T-cell (primary cell): Measurements from ENCODE around the gene NKX1-1. TPM values are rescaled to one million over a fixed set of nuclear protein-coding genes. Genes with fewer than 3 reads are reported as not detected.

ENCODE experiments used
- ATAC-seq, 4 experiments: fragments of 200-7000 bp in 3 of 4; fragments of 150-1000 bp in 1 of 4; cut with Tn5 transposase; replicated peaks in 1 of 4; 1 replicate in 3 of 4; 2 replicates in 1 of 4; pipeline ENCODE4 v1.10.0; 2021; ENCODE audit warnings: moderate library complexity in 3 of 4, mild to moderate bottlenecking in 2 of 4, moderate number of reproducible peaks in 1 of 4
- CTCF ChIA-PET, 2 donors: fragments of 300-600 bp; sonication (Branson Sonifier 250); formaldehyde crosslinking; loops; one replicate each; lab custom pipeline; 2022; ENCODE audit warnings: antibody characterized with exemption in 2 of 2; lab: Charles Lee
- POLR2A ChIA-PET, 2 donors: fragments of 300-600 bp; sonication (Branson Sonifier 250); formaldehyde crosslinking; loops; one replicate each; lab custom pipeline; 2022; ENCODE audit warnings: antibody characterized with exemption in 2 of 2; lab: Charles Lee
- DNase-seq, 35 experiments: peaks; one replicate each; pipeline versions ENCODE4 v3.0.0 to v3.0.0-alpha.2; 2013 to 2023
- H3K27ac ChIP-seq: one replicate; pipeline ENCODE4 v1.5.1; 2013; ENCODE audit warnings: low read length
- H3K27me3 ChIP-seq, 2 experiments: replicated peaks in 1 of 2; 1 replicate in 1 of 2; 2 replicates in 1 of 2; pipeline versions ENCODE4 v1.6.1 to v1.7.0; 2013; ENCODE audit warnings: low read length in 1 of 2, mixed read lengths in 1 of 2; ENCODE audit not compliant: control insufficient read depth in 2 of 2, insufficient read depth in 2 of 2; ENCODE audit errors: extremely low read depth in 1 of 2
- H3K36me3 ChIP-seq, 2 donors: 1 replicate in 1 of 2; 2 replicates in 1 of 2; pipeline versions ENCODE4 v1.6.1 to v1.7.0; 2013; ENCODE audit warnings: low read length in 1 of 2; ENCODE audit not compliant: control insufficient read depth in 2 of 2, insufficient read depth in 1 of 2; ENCODE audit errors: extremely low read depth in 1 of 2
- H3K4me1 ChIP-seq, 2 experiments: 1 replicate in 1 of 2; 2 replicates in 1 of 2; pipeline versions ENCODE4 v1.6.1 to v1.7.0; 2013; ENCODE audit warnings: low read length in 2 of 2, mixed read lengths in 1 of 2; ENCODE audit not compliant: insufficient read depth in 2 of 2, control insufficient read depth in 1 of 2; ENCODE audit errors: extremely low read depth in 1 of 2
- H3K4me3 ChIP-seq, 2 donors: 1 replicate in 1 of 2; 2 replicates in 1 of 2; pipeline versions ENCODE4 v1.5.1 to v1.7.0; 2013; ENCODE audit warnings: mild to moderate bottlenecking in 2 of 2, low read length in 1 of 2, moderate library complexity in 1 of 2; ENCODE audit not compliant: control insufficient read depth in 1 of 2; ENCODE audit errors: extremely low read depth in 1 of 2
- H3K9me3 ChIP-seq: 2 replicates; pipeline ENCODE4 v1.7.0; 2013
- H3K27ac Mint-ChIP-seq, 2 donors: one replicate each; pipeline ENCODE4 v1.8.0; 2020 to 2021; ENCODE audit warnings: mild to moderate bottlenecking in 2 of 2, mixed read lengths in 2 of 2
- H3K27me3 Mint-ChIP-seq, 2 donors: one replicate each; pipeline ENCODE4 v1.8.0; 2021 to 2022; ENCODE audit warnings: mixed read lengths in 2 of 2
- H3K36me3 Mint-ChIP-seq: one replicate; pipeline ENCODE4 v1.8.0; 2021; ENCODE audit warnings: mixed read lengths
- H3K4me1 Mint-ChIP-seq, 3 donors: one replicate each; pipeline ENCODE4 v1.8.0; 2020 to 2022; ENCODE audit warnings: mixed read lengths in 3 of 3, mild to moderate bottlenecking in 1 of 3
- H3K4me3 Mint-ChIP-seq, 3 donors: one replicate each; pipeline ENCODE4 v1.8.0; 2020 to 2022; ENCODE audit warnings: mild to moderate bottlenecking in 3 of 3, mixed read lengths in 3 of 3, moderate library complexity in 3 of 3
- H3K9me3 Mint-ChIP-seq, 3 donors: one replicate each; pipeline ENCODE4 v1.8.0; 2020 to 2022; ENCODE audit warnings: mixed read lengths in 3 of 3
- WGBS: methylation state at CpG from one replicate; pipeline ENCODE4 v1.1.5; 2013; ENCODE audit warnings: missing lambda C conversion rate; ENCODE audit not compliant: insufficient coverage; 5-methylcytosine and 5-hydroxymethylcytosine counted together
- total RNA-seq, 35 experiments: library from RNA in 6 of 35; stranded (reverse) in 6 of 35; fragments of 120-200 nt in 1 of 35; gene quantifications; one replicate each; pipeline versions ENCODE4 v1.2.1 to v1.2.4 and lab custom pipeline; 2013 to 2026

Gene NKX1-1
- total RNA-seq, 5 donors from 2014 or later (not counting 1 experiment from before 2014, with no cell fraction given): not detected

- WGBS: 88% methylated on average over 7 of the region's 14 CpGs
- Mint-ChIP-seq H3K27ac (no peak overlapping the region), H3K9me3 (no peaks in the 10 kb centered on the region), H3K36me3 (peaks cover 6% of the 10 kb centered on the region), H3K27me3 (no peaks in the 10 kb centered on the region), H3K4me1 (peaks cover 2 to 5% (median 2%) of the 10 kb centered on the region in 3 donors), H3K4me3 (no peak overlapping the region)
- ATAC-seq: no peak
- CTCF ChIA-PET: no interaction called here
- no peak overlapping the region for H3K4me3 ChIP-seq
- no peak for DNase-seq
- H3K9me3 ChIP-seq: no peaks in the 10 kb centered on the region
- H3K36me3 ChIP-seq: peaks cover 13 to 24% of the 10 kb centered on the region in 2 donors
- H3K27ac ChIP-seq: no peak overlapping the region
- no peaks in the 10 kb centered on the region for H3K27me3 ChIP-seq
- peaks cover 0 to 6% of the 10 kb centered on the region in 2 experiments for H3K4me1 ChIP-seq
- POLR2A ChIA-PET: no interaction called here
Observed at GRCh38 chr4:1359144-1359501, 47.1 kb downstream of the NKX1-1 start.

- no peaks in the 10 kb centered on the region for H3K9me3 Mint-ChIP-seq
- CTCF ChIA-PET: no interaction called here
- POLR2A ChIA-PET: no interaction called here
Observed at GRCh38 chr4:1358421-1359143, 47.7 kb downstream of the NKX1-1 start.

GRCh38 chr4:1357356-1358248, 48.6 kb downstream of the NKX1-1 start:
- 98% methylated on average over 19 of the region's 27 CpGs for WGBS
- Histone ChIP-seq H3K27me3 (no peaks in the 10 kb centered on the region), H3K4me1 (peaks cover 0 to 6% of the 10 kb centered on the region in 2 experiments), H3K27ac (no peak overlapping the region), H3K4me3 (no peak overlapping the region), H3K9me3 (no peaks in the 10 kb centered on the region), H3K36me3 (peaks cover 20 to 31% of the 10 kb centered on the region in 2 donors)
- no peaks in the 10 kb centered on the region for H3K27me3 Mint-ChIP-seq
- no peak overlapping the region for H3K27ac Mint-ChIP-seq
- no peak overlapping the region for H3K4me3 Mint-ChIP-seq
- peaks cover 6% of the 10 kb centered on the region for H3K36me3 Mint-ChIP-seq
- no peak for ATAC-seq
- no peaks in the 10 kb centered on the region for H3K9me3 Mint-ChIP-seq
- no peak for DNase-seq
- ChIA-PET CTCF (no interaction called here), POLR2A (interaction anchor here in 1 of 2 donors (0.5 kb wide), 1 partner anchor 216 kb away, joined by 4 read pairs; no protein-coding TSS in a partner anchor)
- peaks cover 2 to 5% (median 3%) of the 10 kb centered on the region in 3 donors for H3K4me1 Mint-ChIP-seq

More at GRCh38 chr4:1358421-1359143, 47.7 kb downstream of the NKX1-1 start:
- Mint-ChIP-seq H3K27me3 (no peaks in the 10 kb centered on the region), H3K4me3 (no peak overlapping the region), H3K4me1 (peaks cover 2 to 5% (median 2%) of the 10 kb centered on the region in 3 donors), H3K36me3 (peaks cover 6% of the 10 kb centered on the region), H3K27ac (no peak overlapping the region)
- Histone ChIP-seq H3K9me3 (no peaks in the 10 kb centered on the region), H3K4me1 (peaks cover 0 to 6% of the 10 kb centered on the region in 2 experiments), H3K27ac (no peak overlapping the region), H3K27me3 (no peaks in the 10 kb centered on the region), H3K36me3 (peaks cover 14 to 24% of the 10 kb centered on the region in 2 donors), H3K4me3 (no peak overlapping the region)
- 97% methylated on average over 19 of the region's 38 CpGs for WGBS
- DNase-seq: no peak
- no peak for ATAC-seq

- DNase-seq (peak in 27 of 35 experiments; percentile 13 to 64 (median 31)), ATAC-seq (peak in 2 of 4 experiments; percentile 23 to 30)
- Histone ChIP-seq H3K9me3 (no peaks in the 10 kb centered on the region), H3K36me3 (peaks cover 20 to 35% of the 10 kb centered on the region in 2 donors), H3K4me1 (peaks cover 0 to 15% of the 10 kb centered on the region in 2 experiments), H3K27me3 (no peaks in the 10 kb centered on the region), H3K27ac (no peak overlapping the region), H3K4me3 (no peak overlapping the region)
- 77% methylated on average over 27 of the region's 28 CpGs for WGBS
- no peaks in the 10 kb centered on the region for H3K9me3 Mint-ChIP-seq
- peaks cover 10 to 11% (median 11%) of the 10 kb centered on the region in 3 donors for H3K4me1 Mint-ChIP-seq
- no peaks in the 10 kb centered on the region for H3K27me3 Mint-ChIP-seq
- ChIA-PET POLR2A (interaction anchor here in 1 of 2 donors (0.5 kb wide), 1 partner anchor 248 kb away, joined by 3 read pairs; no protein-coding TSS in a partner anchor), CTCF (interaction anchor here (0.6 to 2.1 kb wide), 6 partner anchors 9 to 358 kb away, joined by 3 to 10 read pairs (median 4); no protein-coding TSS in a partner anchor)
- H3K36me3 Mint-ChIP-seq: peaks cover 9% of the 10 kb centered on the region
- H3K4me3 Mint-ChIP-seq: no peak overlapping the region
- H3K27ac Mint-ChIP-seq: no peak overlapping the region
Observed at GRCh38 chr4:1356181-1356998, 49.9 kb downstream of the NKX1-1 start.

- POLR2A ChIA-PET: no interaction called here
- 95% methylated on average over 14 of the region's 14 CpGs for WGBS
- no peak overlapping the region for H3K4me3 ChIP-seq
- H3K4me3 Mint-ChIP-seq: no peak overlapping the region
- CTCF ChIA-PET: interaction anchor here (0.5 to 2.1 kb wide), 4 partner anchors 224 to 507 kb away, joined by 3 to 10 read pairs (median 4); no protein-coding TSS in a partner anchor
- H3K36me3 ChIP-seq: peaks cover 19 to 36% of the 10 kb centered on the region in 2 donors
- peaks cover 10 to 19% (median 15%) of the 10 kb centered on the region in 3 donors for H3K4me1 Mint-ChIP-seq
- DNase-seq (no peak), ATAC-seq (no peak)
- H3K27ac Mint-ChIP-seq: no peak overlapping the region
- no peaks in the 10 kb centered on the region for H3K27me3 Mint-ChIP-seq
- H3K9me3 Mint-ChIP-seq: no peaks in the 10 kb centered on the region
- H3K27ac ChIP-seq: no peak overlapping the region
- peaks cover 9% of the 10 kb centered on the region for H3K36me3 Mint-ChIP-seq
- H3K9me3 ChIP-seq: no peaks in the 10 kb centered on the region
- H3K27me3 ChIP-seq: no peaks in the 10 kb centered on the region
- H3K4me1 ChIP-seq: peaks cover 0 to 17% of the 10 kb centered on the region in 2 experiments
Observed at GRCh38 chr4:1355378-1355777, 50.9 kb downstream of the NKX1-1 start.
